GM18526 (cell line): ENCODE measurements around the gene PPP1R26.

ENCODE experiments used
- POLR2A ChIP-seq: IDR thresholded peaks from 3 replicates; pipeline ENCODE4 v1.6.1; 2011; ENCODE audit not compliant: insufficient read length; ENCODE audit errors: extremely low read depth

Gene PPP1R26

DNA sequence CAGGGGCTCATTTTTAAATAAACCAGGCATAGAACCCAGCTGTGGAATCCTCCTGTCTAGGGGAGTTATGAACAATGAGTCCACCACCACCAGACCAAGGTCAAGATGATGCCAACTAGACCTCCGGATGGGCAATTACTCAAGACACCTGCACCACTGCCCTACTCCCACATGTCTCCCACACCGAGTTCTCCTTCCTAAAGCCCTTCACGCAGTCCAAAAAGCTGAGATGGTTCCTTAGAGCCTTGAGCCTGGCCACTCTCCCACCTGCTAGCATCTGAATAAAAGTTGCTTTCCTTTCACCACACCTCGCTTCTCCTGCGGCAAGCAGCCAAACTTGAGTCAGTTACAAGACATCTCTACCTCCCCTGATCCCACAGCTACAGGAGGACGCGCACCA lies 15.4 kb upstream of the PPP1R26 start:
- TF ChIP-seq POLR2A = no peak

- no peak for TF ChIP-seq POLR2A
Measured at GRCh38 chr9:135468854-135469521, 10.6 kb upstream of the PPP1R26 start.

DNA sequence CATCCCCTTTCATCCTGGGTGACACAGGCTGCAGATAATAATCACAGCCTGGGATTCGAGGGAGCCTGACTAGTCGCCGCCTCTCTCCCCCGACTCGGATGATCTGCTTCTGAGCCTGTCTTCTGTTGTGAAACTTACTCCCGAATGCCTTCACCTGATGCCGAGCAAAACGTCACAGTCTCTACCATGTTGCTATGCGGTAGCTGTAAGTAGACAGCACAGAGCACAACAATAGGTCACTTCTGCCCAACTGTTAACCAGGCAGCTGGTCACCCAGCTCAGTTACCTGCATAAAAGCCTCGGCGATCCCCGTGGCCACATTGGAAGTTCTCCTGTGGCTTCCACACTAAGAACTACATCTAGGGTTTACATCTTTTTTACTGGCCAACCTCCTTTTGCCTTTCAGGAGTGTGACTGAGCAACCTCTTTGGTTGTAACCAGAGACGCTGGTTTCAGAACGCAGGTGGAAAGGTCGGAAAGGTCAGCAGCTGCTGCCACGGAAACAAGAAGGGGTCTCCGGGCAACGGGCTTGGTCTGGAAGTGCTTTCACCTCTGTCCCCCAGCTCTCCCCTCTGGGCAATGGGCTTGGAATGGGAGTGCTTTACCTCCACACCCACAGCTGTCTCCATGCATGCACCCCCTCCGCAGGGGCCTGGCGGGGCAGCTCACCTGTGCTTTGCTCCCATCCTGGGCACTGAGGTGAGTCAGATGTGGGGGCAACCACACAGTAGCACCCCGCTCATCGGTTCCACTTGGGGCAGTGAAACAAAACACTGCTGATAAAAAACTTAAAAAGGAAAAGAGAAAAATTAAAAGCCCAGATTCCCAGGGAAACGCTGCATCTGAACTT lies 7.6 kb upstream of the PPP1R26 start:
- TF ChIP-seq POLR2A = no peak

- no peak for TF ChIP-seq POLR2A
Measured at GRCh38 chr9:135473972-135474543, 5.5 kb upstream of the PPP1R26 start.

DNA sequence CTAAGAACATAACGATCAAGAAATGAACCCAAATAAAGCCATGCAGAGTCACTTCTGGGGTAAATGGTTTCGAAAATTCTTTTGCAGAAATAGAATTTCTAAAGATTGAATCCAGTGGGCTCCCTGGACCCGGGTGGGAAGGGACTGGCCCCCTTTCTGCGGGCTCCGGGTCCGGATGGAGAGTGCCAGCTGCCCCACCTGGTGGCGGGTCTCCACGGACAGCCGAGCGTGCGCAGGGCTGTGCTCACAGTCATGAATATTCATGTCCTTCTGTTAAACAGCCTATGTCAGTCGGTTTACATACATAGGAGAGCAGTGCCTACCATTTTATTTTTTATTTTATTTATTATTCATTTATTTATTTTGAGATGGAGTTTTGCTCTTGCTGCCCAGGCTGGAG lies 4.7 kb upstream of the PPP1R26 start:
- TF ChIP-seq POLR2A = no peak

DNA sequence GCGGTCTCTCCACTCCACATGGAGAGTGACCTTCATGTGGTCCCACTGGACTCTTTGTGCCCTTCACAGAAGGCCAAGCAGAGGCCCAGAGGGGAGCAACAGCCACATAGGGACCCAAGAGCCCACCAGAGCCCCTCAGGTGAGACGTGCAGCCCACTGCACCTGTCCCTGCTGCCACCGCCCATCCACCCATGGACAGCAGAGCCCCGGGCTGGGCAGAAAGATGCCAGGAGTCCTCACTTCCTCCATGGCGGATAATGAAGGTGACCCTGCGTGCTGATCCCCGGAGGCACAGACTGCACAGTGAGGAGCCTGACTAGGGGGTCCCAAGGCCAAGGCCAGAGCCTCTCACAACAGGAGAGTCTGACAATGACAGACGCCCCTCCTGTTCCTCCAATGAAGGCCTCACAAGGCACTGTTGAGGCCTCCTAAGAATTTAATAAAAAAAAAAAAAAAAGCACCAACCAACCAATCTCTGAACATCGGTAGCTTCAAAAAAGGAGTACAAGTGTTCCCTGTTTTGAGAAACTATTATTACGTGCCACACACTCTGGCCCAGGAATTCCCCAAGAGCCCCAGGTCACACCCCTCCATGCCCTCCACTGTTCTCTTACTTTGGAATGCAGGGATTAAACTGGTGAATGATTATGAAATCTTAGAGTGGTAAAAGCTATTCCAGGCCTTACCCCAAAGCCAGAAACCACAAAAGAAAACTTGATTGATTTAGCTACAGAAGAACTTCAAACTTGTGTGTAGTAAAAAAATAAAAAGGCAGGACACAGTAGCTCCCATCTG lies 2.8 kb upstream of the PPP1R26 start:
- TF ChIP-seq POLR2A = no peak

DNA sequence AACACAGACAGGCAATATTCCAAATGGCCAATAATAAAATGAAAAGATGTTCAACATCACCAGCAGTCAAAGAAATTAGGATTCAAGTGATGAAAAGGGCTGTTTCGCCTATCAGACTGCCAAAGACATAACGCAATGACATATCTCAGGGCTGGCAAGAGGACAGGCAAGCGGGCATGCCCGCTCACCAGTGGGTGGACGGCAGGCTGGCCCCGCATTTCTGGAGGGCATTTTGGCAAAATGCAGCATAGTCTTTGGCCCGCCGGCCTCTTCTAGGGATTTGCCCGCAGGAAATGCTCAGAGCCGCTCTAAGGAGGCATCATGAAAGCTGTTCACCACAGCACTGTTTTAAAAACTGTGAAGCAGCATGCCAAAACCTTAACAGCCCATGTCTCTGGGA lies 1.4 kb upstream of the PPP1R26 start:
- TF ChIP-seq POLR2A = no peak

DNA sequence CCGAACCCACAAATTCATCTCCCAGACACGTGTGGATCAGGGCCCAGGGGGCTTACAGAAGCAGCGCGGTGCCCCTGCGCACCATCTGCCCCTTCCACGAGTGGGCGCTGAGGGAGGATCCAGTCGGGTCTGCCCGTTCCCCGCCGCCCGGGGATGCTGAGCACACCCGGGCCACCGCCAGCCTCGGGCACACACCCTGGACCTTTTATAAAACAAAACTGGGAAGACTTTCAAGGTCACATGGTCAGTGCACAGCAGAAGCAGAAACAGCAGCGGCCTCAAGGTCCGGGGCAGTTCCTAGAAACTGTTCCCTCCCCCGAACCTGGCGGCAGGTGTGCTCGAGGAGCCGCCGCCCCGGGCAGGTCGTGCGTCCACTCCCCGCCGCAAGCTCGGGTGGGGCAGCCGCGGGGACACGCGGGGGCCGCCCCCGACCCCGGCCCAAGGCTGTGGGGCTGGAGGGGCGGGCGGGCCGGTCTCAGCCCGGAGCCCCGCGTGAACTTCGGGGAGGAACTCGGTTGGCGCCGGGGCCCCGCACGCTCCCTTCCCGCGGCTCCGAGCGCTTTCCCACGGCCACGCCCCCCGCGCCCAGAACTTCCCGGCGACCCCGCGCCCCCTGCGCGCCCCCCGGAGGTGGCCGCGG lies 633 bp upstream of the PPP1R26 start:
- TF ChIP-seq POLR2A = no peak

DNA sequence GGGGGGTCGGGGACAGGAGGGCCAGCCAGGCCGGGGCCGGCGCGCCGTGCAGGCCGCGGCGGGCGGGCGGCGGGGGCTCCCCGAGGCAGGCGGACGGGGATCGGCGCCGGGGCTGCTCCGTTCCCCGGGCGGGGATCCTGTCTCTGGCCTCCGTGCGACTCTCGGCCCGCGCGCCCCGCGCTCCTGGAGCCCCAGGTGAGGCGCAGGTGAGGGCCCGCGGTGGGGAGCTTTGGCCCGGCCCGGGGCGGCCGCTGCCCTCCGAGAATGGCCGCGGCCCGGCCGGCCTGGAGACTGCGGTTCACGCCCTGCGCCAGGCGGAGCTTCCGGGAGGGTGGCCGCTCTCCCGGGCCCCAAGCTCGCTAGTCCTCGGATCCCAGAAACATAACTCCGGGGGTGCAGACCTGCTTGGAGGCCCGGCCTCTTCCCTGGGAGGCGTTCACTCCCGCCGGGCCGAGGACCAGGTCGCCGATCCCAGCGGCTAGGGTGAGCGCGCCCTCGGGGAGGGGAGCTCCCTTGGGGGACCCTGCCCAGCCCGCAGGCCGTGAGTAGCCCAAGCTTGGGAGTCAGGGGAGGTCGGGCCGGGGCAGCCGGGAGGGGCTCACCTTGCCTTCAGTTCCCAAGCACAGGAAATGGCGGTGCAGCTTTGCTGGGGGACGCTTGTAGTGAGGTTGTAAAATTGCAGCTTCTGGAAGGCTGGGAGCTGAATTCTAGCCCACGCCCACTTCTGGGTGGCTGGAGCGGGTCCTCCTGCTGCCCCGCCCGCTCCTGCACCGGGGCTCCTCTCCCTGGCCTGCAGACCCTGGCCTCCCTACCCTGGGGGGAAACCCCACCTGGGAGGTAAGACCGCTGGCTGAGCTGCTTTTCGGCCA lies 723 bp downstream of the PPP1R26 start:
- no peak for TF ChIP-seq POLR2A

DNA sequence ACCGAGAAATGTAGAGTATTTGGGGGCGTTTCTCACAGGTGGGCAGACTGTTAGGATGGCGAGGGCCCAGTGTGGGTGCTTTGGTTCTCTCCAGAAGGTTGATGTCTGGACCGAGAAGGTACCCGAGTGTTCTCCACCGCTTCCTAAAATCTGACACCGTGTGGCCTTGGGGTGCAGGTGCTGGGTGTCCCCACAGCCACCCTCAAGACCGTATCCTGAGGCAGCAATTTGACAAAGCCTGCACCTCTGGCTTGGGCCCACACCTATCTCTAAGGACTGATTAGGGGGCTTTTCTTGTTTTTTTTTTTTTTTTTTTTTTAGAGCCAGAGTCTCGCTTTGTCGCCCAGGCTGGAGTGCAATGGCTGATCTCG lies 1.3 kb downstream of the PPP1R26 start:
- no peak for TF ChIP-seq POLR2A

DNA sequence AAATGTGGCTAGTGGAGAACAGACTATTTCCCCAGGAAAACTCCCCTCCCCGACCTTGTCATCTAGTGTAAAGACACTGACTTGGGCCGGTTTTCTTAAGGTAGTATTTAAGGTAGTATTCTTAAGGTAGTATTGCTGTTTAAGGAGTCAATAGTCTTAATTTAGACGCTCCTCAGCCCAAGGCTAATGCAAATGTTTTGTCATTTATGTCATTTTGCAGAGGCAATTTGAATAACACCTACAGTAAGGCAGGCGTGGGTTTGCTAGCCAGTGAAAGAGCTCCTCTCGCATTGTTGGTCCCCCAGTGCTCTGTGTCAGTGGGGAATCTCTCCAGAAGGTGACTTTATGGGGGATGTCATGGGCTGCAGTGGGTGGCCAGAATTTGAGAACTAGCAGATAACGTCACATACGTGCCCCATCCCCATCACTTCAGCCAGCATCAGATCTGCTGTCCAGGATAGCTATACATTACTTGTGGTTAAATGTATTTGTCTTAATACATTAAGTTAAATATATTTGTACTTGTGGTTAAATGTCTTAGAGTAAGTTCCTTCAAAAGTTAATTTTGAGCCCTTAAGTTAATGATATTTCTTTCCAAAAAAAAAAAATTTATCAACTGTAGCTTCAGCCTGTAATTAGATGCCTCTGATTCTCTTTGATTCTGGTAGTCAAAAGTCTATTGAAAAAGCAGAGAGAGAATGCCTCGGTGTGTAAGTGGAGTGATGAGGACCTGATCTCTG lies 2.6 kb downstream of the PPP1R26 start:
- no peak for TF ChIP-seq POLR2A

DNA sequence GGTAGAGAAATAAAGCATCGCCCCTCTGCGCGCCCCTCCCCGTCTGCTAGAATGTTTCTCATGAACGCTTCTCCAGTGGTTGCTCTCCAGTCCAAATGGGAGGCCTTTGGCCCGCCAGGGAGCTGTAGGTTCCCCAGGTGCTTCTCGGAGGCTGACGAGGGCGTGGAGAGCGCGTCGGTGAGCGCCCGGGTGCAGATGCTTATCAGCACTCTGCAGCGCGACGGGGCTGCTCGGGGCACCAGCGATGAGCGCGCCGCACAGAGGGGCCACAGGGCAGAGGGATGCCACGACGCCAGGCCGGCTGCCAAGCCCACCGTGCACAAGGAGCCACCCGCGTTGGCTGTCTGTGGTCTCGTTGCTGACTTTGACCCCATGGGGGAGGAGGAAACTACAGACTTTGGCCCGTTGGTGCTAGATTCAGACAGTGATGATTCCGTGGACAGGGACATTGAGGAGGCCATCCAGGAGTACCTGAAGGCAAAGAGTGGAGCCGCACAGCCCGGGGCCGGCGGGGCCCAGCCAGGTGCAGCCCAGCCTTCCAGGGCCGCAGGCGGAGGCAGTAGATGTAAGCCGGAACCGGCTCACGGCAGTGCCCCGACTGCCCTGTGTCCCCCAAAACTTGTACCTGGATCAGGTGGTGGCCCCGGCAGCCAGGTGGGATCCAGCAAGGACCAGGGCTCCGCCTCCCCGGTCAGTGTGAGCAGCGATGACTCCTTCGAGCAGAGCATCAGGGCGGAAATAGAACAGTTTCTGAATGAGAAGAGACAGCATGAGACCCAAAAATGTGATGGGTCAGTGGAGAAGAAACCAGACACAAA lies 5.1 kb downstream of the PPP1R26 start:
- TF ChIP-seq POLR2A = no peak

DNA sequence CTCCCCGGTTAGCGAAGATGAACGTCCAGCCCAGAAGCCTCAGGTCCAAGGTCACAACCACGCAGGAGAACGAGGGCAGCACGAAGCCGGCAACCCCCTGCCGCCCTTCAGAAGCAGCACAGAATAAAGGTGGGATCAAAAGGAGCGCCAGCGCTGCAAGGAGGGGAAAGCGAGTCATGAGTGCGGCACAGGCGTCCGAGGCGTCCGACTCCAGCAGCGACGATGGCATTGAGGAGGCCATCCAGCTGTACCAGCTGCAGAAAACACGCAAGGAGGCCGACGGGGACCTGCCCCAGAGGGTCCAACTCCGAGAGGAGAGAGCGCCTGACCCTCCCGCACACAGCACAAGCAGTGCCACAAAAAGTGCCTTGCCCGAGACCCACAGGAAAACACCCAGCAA lies 5.8 kb downstream of the PPP1R26 start:
- TF ChIP-seq POLR2A = no peak

DNA sequence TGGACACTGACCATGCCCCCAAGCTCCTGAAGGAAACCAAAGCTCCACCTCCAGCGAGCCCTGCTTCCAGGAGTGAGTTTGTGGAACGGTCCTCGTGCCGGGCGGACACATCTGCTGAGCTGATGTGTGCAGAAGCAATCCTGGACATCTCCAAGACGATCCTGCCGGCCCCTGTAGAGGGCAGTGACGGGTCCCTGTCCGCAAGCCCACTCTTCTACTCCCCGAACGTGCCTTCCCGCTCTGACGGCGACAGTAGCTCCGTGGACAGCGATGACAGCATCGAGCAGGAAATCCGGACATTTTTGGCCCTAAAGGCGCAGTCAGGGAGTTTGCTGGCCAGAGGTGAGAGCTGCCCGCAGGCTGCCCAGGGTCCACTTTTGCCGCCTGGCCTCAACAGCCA lies 6.2 kb downstream of the PPP1R26 start:
- no peak for TF ChIP-seq POLR2A
